Mesenchymal stem cell (in vitro differentiated cells and primary cell): ENCODE results near the gene PWWP2B.

Source experiments
- DNase-seq: peaks from one replicate; pipeline ENCODE4 v3.0.0-alpha.2; 2013
- H2AFZ ChIP-seq: one replicate; pipeline ENCODE4 v1.6.1; 2013; ENCODE audit warnings: low read depth, mild to moderate bottlenecking, control low read depth, inconsistent platforms, low read length, moderate library complexity
- H2AK5ac ChIP-seq: 2 replicates; pipeline ENCODE4 v1.6.1; 2013; ENCODE audit warnings: low read length, moderate library complexity, mild to moderate bottlenecking, inconsistent platforms; ENCODE audit not compliant: severe bottlenecking
- H2BK120ac ChIP-seq: one replicate; pipeline ENCODE4 v1.6.1; 2013; ENCODE audit warnings: low read depth, mild to moderate bottlenecking, inconsistent platforms, low read length, moderate library complexity
- H2BK12ac ChIP-seq, 2 experiments: one replicate each; pipeline ENCODE4 v1.6.1; 2013; ENCODE audit warnings: inconsistent platforms in 2 of 2, low read length in 2 of 2, mild to moderate bottlenecking in 2 of 2, moderate library complexity in 2 of 2, control low read depth in 1 of 2
- H2BK15ac ChIP-seq: one replicate; pipeline ENCODE4 v1.6.1; 2013; ENCODE audit warnings: mild to moderate bottlenecking, low read depth, inconsistent platforms; ENCODE audit not compliant: poor library complexity, severe bottlenecking
- H2BK5ac ChIP-seq: 2 replicates; pipeline ENCODE4 v1.6.1; 2013; ENCODE audit warnings: low read depth, mild to moderate bottlenecking, low read length, control low read depth, inconsistent platforms; ENCODE audit not compliant: poor library complexity, severe bottlenecking
- H3K14ac ChIP-seq, 2 experiments: one replicate each; pipeline ENCODE4 v1.6.1; 2013; ENCODE audit warnings: inconsistent platforms in 2 of 2, low read length in 2 of 2, control low read depth in 1 of 2, mild to moderate bottlenecking in 1 of 2, moderate library complexity in 1 of 2
- H3K18ac ChIP-seq, 2 experiments: one replicate each; pipeline ENCODE4 v1.6.1; 2013; ENCODE audit warnings: inconsistent platforms in 2 of 2, low read length in 2 of 2, control low read depth in 1 of 2, low read depth in 1 of 2, mild to moderate bottlenecking in 1 of 2
- H3K23ac ChIP-seq, 2 experiments: one replicate each; pipeline ENCODE4 v1.6.1; 2013; ENCODE audit warnings: inconsistent platforms in 2 of 2, low read length in 2 of 2, mild to moderate bottlenecking in 2 of 2, moderate library complexity in 2 of 2, control low read depth in 1 of 2
- H3K27ac ChIP-seq: 2 replicates; pipeline ENCODE4 v1.5.1; 2013; ENCODE audit warnings: mild to moderate bottlenecking, moderate library complexity, low read length, control low read depth, inconsistent platforms; ENCODE audit not compliant: poor library complexity, severe bottlenecking
- H3K27me3 ChIP-seq, 2 experiments: 2 replicates each; pipeline versions ENCODE4 v1.6.1 to v1.7.0; 2013; ENCODE audit warnings: low read length in 2 of 2, mild to moderate bottlenecking in 2 of 2, moderate library complexity in 2 of 2, control low read depth in 1 of 2, inconsistent platforms in 1 of 2; ENCODE audit not compliant: control insufficient read depth in 1 of 2, insufficient read depth in 1 of 2
- H3K36me3 ChIP-seq, 2 experiments: 2 replicates each; pipeline versions ENCODE4 v1.6.1 to v1.7.0; 2013; ENCODE audit warnings: low read length in 2 of 2, control low read depth in 1 of 2, inconsistent platforms in 1 of 2, low read depth in 1 of 2, mild to moderate bottlenecking in 1 of 2; ENCODE audit not compliant: insufficient read depth in 2 of 2, control insufficient read depth in 1 of 2
- H3K4ac ChIP-seq, 2 experiments: one replicate each; pipeline ENCODE4 v1.6.1; 2013; ENCODE audit warnings: inconsistent platforms in 2 of 2, low read length in 2 of 2, mild to moderate bottlenecking in 2 of 2, moderate library complexity in 2 of 2, control low read depth in 1 of 2, low read depth in 1 of 2
- H3K4me1 ChIP-seq: 2 replicates; pipeline ENCODE4 v1.6.1; 2013; ENCODE audit warnings: low read depth, low read length, control low read depth; ENCODE audit not compliant: control insufficient read depth, insufficient read depth
- H3K4me2 ChIP-seq: 2 replicates; pipeline ENCODE4 v1.6.1; 2013; ENCODE audit warnings: low read length, mild to moderate bottlenecking, inconsistent platforms; ENCODE audit not compliant: poor library complexity, severe bottlenecking
- H3K4me3 ChIP-seq, 2 experiments: 2 replicates each; pipeline versions ENCODE4 v1.5.1 to v1.7.0; 2013; ENCODE audit warnings: low read length in 2 of 2, mild to moderate bottlenecking in 2 of 2, control low read depth in 1 of 2, low read depth in 1 of 2; ENCODE audit not compliant: insufficient read depth in 1 of 2
- H3K79me1 ChIP-seq: replicated peaks from 2 replicates; pipeline ENCODE4 v1.6.1; 2013; ENCODE audit warnings: mild to moderate bottlenecking, control low read depth, low read length, inconsistent platforms; ENCODE audit not compliant: poor library complexity, severe bottlenecking
- H3K9ac ChIP-seq: 2 replicates; pipeline ENCODE4 v1.7.0; 2013; ENCODE audit warnings: mild to moderate bottlenecking, low read length, moderate library complexity
- H3K9me3 ChIP-seq: 2 replicates; pipeline ENCODE4 v1.7.0; 2013; ENCODE audit warnings: mild to moderate bottlenecking, low read length; ENCODE audit not compliant: control insufficient read depth
- H4K8ac ChIP-seq: one replicate; pipeline ENCODE4 v1.6.1; 2013; ENCODE audit warnings: inconsistent platforms, mild to moderate bottlenecking, low read length, moderate library complexity
- H4K91ac ChIP-seq: one replicate; pipeline ENCODE4 v1.6.1; 2013; ENCODE audit warnings: mild to moderate bottlenecking, low read length, inconsistent platforms
- WGBS: methylation state at CpG from one replicate; pipeline ENCODE4 v1.1.7; 2013; ENCODE audit warnings: mixed read lengths; 5-methylcytosine and 5-hydroxymethylcytosine counted together

Gene PWWP2B

GRCh38 chr10:132393695-132394181 lies 3.3 kb upstream of the PWWP2B start:
- Histone ChIP-seq H4K91ac (peak overlapping the region; percentile 4), H3K27ac (no peak overlapping the region), H3K4ac (no peak overlapping the region), H3K79me1 (peaks cover 2% of the 10 kb centered on the region), H2BK15ac (peak overlapping the region; percentile 8), H3K14ac (no peak overlapping the region), H3K9ac (no peak overlapping the region), H2BK120ac (no peak overlapping the region), H3K4me3 (no peak overlapping the region), H4K8ac (no peak overlapping the region), H2AFZ (no peak overlapping the region), H3K23ac (no peak overlapping the region), H3K27me3 (peaks cover 7 to 23% of the 10 kb centered on the region in 2 experiments), H3K4me1 (peaks cover 43% of the 10 kb centered on the region), H2AK5ac (no peak overlapping the region), H2BK12ac (no peak overlapping the region), H3K9me3 (no peaks in the 10 kb centered on the region), H2BK5ac (no peak overlapping the region), H3K4me2 (no peak overlapping the region), H3K36me3 (peaks cover 0 to 5% of the 10 kb centered on the region in 2 experiments), H3K18ac (peak overlapping the region in 1 of 2 experiments; percentile 6)
- 98% methylated on average over 9 of the region's 9 CpGs for WGBS
- no peak for DNase-seq

GRCh38 chr10:132394201-132394811 lies 2.7 kb upstream of the PWWP2B start:
- Histone ChIP-seq H4K91ac (peak overlapping the region; percentile 40), H2BK5ac (no peak overlapping the region), H3K4me3 (no peak overlapping the region), H2BK120ac (no peak overlapping the region), H3K18ac (peak overlapping the region in 1 of 2 experiments; percentile 6), H3K79me1 (peaks cover 6% of the 10 kb centered on the region), H3K9me3 (no peaks in the 10 kb centered on the region), H3K4me1 (peaks cover 42% of the 10 kb centered on the region), H3K4me2 (no peak overlapping the region), H3K4ac (no peak overlapping the region), H2BK12ac (no peak overlapping the region), H2BK15ac (no peak overlapping the region), H3K9ac (no peak overlapping the region), H4K8ac (no peak overlapping the region), H3K27me3 (peaks cover 5 to 17% of the 10 kb centered on the region in 2 experiments), H3K14ac (no peak overlapping the region), H3K27ac (no peak overlapping the region), H3K23ac (no peak overlapping the region), H2AFZ (no peak overlapping the region), H3K36me3 (peaks cover 0 to 9% of the 10 kb centered on the region in 2 experiments), H2AK5ac (no peak overlapping the region)
- 95% methylated on average over 13 of the region's 13 CpGs for WGBS
- no peak for DNase-seq

GRCh38 chr10:132394936-132395703 lies 1.9 kb upstream of the PWWP2B start:
- H3K4me2 ChIP-seq, result no peak overlapping the region
- peaks cover 44% of the 10 kb centered on the region for H3K4me1 ChIP-seq
- peak overlapping the region; percentile 70 for H4K91ac ChIP-seq
- H4K8ac ChIP-seq, result peak overlapping the region; percentile 62
- no peak overlapping the region for H2BK5ac ChIP-seq
- H3K18ac ChIP-seq, result peak overlapping the region; percentile 67 to 78
- no peak overlapping the region for H3K27ac ChIP-seq
- no peak for DNase-seq
- H2BK120ac ChIP-seq, result peak overlapping the region; percentile 98
- H3K9ac ChIP-seq, result peak overlapping the region; percentile 66
- no peak overlapping the region for H3K4me3 ChIP-seq
- H3K9me3 ChIP-seq, result no peaks in the 10 kb centered on the region
- H3K14ac ChIP-seq, result no peak overlapping the region
- peak overlapping the region; percentile 78 for H2BK15ac ChIP-seq
- H3K4ac ChIP-seq, result peak overlapping the region; percentile 75 to 76
- no peak overlapping the region for H2AK5ac ChIP-seq
- peak overlapping the region in 1 of 2 experiments; percentile 65 for H3K23ac ChIP-seq
- H3K36me3 ChIP-seq, result peaks cover 0 to 17% of the 10 kb centered on the region in 2 experiments
- 97% methylated on average over 10 of the region's 12 CpGs for WGBS
- H3K79me1 ChIP-seq, result peaks cover 13% of the 10 kb centered on the region
- no peak overlapping the region for H2AFZ ChIP-seq
- peaks cover 0 to 10% of the 10 kb centered on the region in 2 experiments for H3K27me3 ChIP-seq
- H2BK12ac ChIP-seq, result peak overlapping the region; percentile 49 to 68
